Measurements from ENCODE around the gene ACY1.

DNA sequence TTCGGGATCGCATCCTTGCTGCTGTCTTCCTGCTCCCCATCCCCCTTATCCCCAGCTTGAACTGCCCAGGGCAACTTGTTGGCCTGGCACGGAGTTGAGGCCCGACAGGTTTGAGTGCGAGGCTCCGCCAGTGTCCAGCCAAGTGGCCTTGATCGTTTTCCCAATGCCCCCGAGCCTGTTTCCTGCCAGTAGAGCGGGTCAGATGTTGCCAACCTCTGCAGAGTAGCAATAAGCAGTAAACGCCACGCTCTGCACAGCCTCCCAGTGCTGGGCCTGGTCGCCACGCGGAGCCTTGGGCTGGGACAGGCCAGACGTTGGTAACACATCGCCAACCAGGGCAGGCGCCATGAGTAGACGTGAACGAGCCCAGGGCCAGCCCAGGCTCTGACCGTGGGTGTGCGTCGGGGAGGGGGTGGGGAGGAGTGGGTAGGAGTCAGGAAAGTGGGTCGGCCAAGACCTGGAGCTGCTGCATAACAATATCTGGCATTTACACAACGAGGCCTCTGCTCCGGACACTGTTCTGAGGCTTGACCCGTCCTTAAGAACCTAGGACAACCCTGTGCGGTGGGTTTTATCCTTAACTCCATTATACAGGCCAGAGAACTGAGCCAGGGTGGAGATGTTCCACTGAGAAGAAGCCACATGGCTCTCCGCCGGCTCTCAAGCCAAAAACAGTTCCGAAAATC is 8.9 kb upstream of the ACY1 start:
- peak; percentile 1; the same call in 1 of the 2 replicates for TF ChIP-seq CTCF (conservative IDR thresholded peaks at IDR 0.05; ENCODE audit: low read length)
- TF ChIP-seq EZH2phosphoT487 (IDR thresholded peaks at IDR 0.05; ENCODE audit: borderline replicate concordance, low read depth, low read length): no peak

Measured in OCI-LY7 (cell line).